ENCODE results near the gene TUBG2. TPM values are rescaled to one million over a fixed set of nuclear protein-coding genes. Genes with fewer than 3 reads are reported as not detected.
A peak's percentile ranks its signal among the peaks of the same experiment; 100 is the strongest.

The TUBG2 gene
- total RNA-seq, 2 experiments from 2014 or later = 9.0 to 9.7 TPM

- no peak for TF ChIP-seq CTCF (IDR thresholded peaks at IDR 0.05)
- DNase-seq = no peak
- no peak for ATAC-seq (ENCODE audit: poor library complexity)
- H3K27me3 ChIP-seq (ENCODE audit: control insufficient read depth in 1 of 2, insufficient read depth in 2 of 2, low read length in 2 of 2) = peaks cover 57 to 60% of the 10 kb centered on the region in 2 experiments
- H3K27ac ChIP-seq (ENCODE audit: low read depth in 1 of 2, low read length in 2 of 2) = no peak overlapping the region
- ChIA-PET CTCF (interaction anchor here (1.3 kb wide), 1 partner anchor 8 kb away, joined by 3 read pairs; no protein-coding TSS in a partner anchor), POLR2A (interaction anchor here (0.7 kb wide), 1 partner anchor 65 kb away, joined by 3 read pairs; the partner anchor contains the start of genes RETREG3 and TUBG1)
- Mint-ChIP-seq H3K9me3 (no peaks in the 10 kb centered on the region), H3K27ac (no peak overlapping the region), H3K27me3 (peaks cover 55% of the 10 kb centered on the region), H3K36me3 (ENCODE audit: low read depth) (no peaks in the 10 kb centered on the region), H3K4me3 (peak overlapping the region; percentile 61), H3K4me1 (ENCODE audit: low read depth) (peaks cover 56% of the 10 kb centered on the region)
- H3K9me3 ChIP-seq (ENCODE audit: control insufficient read depth in 1 of 2, insufficient read depth in 1 of 2, low read length in 2 of 2) = peaks cover 0 to 31% of the 10 kb centered on the region in 2 experiments
- H3K4me3 ChIP-seq (ENCODE audit: low read length) = no peak overlapping the region
- intact Hi-C loops (cut with DNase I, micrococcal nuclease) = loop anchor here in 1 of 2 experiments (10.0 kb wide), 1 partner anchor 1450 kb away; the partner anchor contains the start of gene HDAC5
- H3K4me1 ChIP-seq (ENCODE audit: insufficient read depth, low read length) = peaks cover 79% of the 10 kb centered on the region
- no peaks in the 10 kb centered on the region for H3K36me3 ChIP-seq (ENCODE audit: insufficient read depth, low read length)
Measured at GRCh38 chr17:42674755-42675347, 15.8 kb downstream of the TUBG2 start.

- Histone ChIP-seq H3K27ac (ENCODE audit: low read depth in 1 of 2, low read length in 2 of 2) (no peak overlapping the region), H3K9me3 (ENCODE audit: control insufficient read depth in 1 of 2, insufficient read depth in 1 of 2, low read length in 2 of 2) (peaks cover 0 to 37% of the 10 kb centered on the region in 2 experiments), H3K36me3 (ENCODE audit: insufficient read depth, low read length) (no peaks in the 10 kb centered on the region), H3K4me1 (ENCODE audit: insufficient read depth, low read length) (peaks cover 82% of the 10 kb centered on the region), H3K27me3 (ENCODE audit: control insufficient read depth in 1 of 2, insufficient read depth in 2 of 2, low read length in 2 of 2) (peaks cover 60 to 63% of the 10 kb centered on the region in 2 experiments), H3K4me3 (ENCODE audit: low read length) (peak overlapping the region; percentile 59)
- H3K27ac Mint-ChIP-seq = no peak overlapping the region
- DNase-seq (peak in 1 of 14 experiments; percentile 39), ATAC-seq (ENCODE audit: poor library complexity) (no peak)
- H3K27me3 Mint-ChIP-seq = peaks cover 55% of the 10 kb centered on the region
- intact Hi-C loops (cut with DNase I, micrococcal nuclease) = loop anchor here in 1 of 2 experiments (10.0 kb wide), 1 partner anchor 1449 kb away; the partner anchor contains the start of gene HDAC5
- CTCF ChIA-PET = interaction anchor here (1.0 to 2.7 kb wide), 2 partner anchors 13 to 97 kb away, joined by 3 to 10 read pairs; partner anchors contain the start of gene PSMC3IP
- no peak overlapping the region for H3K4me3 Mint-ChIP-seq
- POLR2A ChIA-PET = interaction anchor here (1.3 to 3.0 kb wide), 3 partner anchors 16 to 97 kb away, joined by 3 to 17 read pairs (median 5); partner anchors contain the start of genes RETREG3, TUBG1 and TUBG2
- no peak for TF ChIP-seq CTCF (IDR thresholded peaks at IDR 0.05)
- no peaks in the 10 kb centered on the region for H3K9me3 Mint-ChIP-seq
- no peaks in the 10 kb centered on the region for H3K36me3 Mint-ChIP-seq (ENCODE audit: low read depth)
- H3K4me1 Mint-ChIP-seq (ENCODE audit: low read depth) = peaks cover 54% of the 10 kb centered on the region
Measured at GRCh38 chr17:42675348-42675964, 16.4 kb downstream of the TUBG2 start.

- TF ChIP-seq CTCF (IDR thresholded peaks at IDR 0.05) = no peak
- no peak overlapping the region for H3K27ac ChIP-seq (ENCODE audit: low read depth in 1 of 2, low read length in 2 of 2)
- peaks cover 53% of the 10 kb centered on the region for H3K27me3 Mint-ChIP-seq
- intact Hi-C loops (cut with DNase I, micrococcal nuclease) = loop anchor here in 1 of 2 experiments (10.0 kb wide), 1 partner anchor 1449 kb away; the partner anchor contains the start of gene HDAC5
- H3K27ac Mint-ChIP-seq = no peak overlapping the region
- peak overlapping the region; percentile 77 for H3K4me3 Mint-ChIP-seq
- ChIA-PET POLR2A (interaction anchor here (1.3 to 3.0 kb wide), 3 partner anchors 17 to 98 kb away, joined by 3 to 17 read pairs (median 5); partner anchors contain the start of genes RETREG3, TUBG1 and TUBG2), CTCF (interaction anchor here (1.0 to 2.7 kb wide), 2 partner anchors 14 to 98 kb away, joined by 3 to 10 read pairs; partner anchors contain the start of gene PSMC3IP)
- H3K4me3 ChIP-seq (ENCODE audit: low read length) = peak overlapping the region; percentile 59
- H3K36me3 ChIP-seq (ENCODE audit: insufficient read depth, low read length) = no peaks in the 10 kb centered on the region
- H3K36me3 Mint-ChIP-seq (ENCODE audit: low read depth) = no peaks in the 10 kb centered on the region
- peaks cover 59 to 61% of the 10 kb centered on the region in 2 experiments for H3K27me3 ChIP-seq (ENCODE audit: control insufficient read depth in 1 of 2, insufficient read depth in 2 of 2, low read length in 2 of 2)
- ATAC-seq (ENCODE audit: poor library complexity) (no peak), DNase-seq (peak in 2 of 14 experiments; percentile 48 to 52)
- no peaks in the 10 kb centered on the region for H3K9me3 Mint-ChIP-seq
- peaks cover 0 to 33% of the 10 kb centered on the region in 2 experiments for H3K9me3 ChIP-seq (ENCODE audit: control insufficient read depth in 1 of 2, insufficient read depth in 1 of 2, low read length in 2 of 2)
- H3K4me1 ChIP-seq (ENCODE audit: insufficient read depth, low read length) = peaks cover 79% of the 10 kb centered on the region
- peaks cover 54% of the 10 kb centered on the region for H3K4me1 Mint-ChIP-seq (ENCODE audit: low read depth)
Measured at GRCh38 chr17:42675965-42676423, 16.9 kb downstream of the TUBG2 start.
